ENCODE data around the gene LHCGR. TPM values are rescaled to one million over a fixed set of nuclear protein-coding genes. Genes with fewer than 3 reads are reported as not detected.
"Not testable (repeated sequence)": the region's sequence is repeated elsewhere in the genome, so short reads cannot be mapped to it uniquely, and the experiment has no call there.

Gene LHCGR
- total RNA-seq, 1 donor from 2014 or later: not detected

DNA sequence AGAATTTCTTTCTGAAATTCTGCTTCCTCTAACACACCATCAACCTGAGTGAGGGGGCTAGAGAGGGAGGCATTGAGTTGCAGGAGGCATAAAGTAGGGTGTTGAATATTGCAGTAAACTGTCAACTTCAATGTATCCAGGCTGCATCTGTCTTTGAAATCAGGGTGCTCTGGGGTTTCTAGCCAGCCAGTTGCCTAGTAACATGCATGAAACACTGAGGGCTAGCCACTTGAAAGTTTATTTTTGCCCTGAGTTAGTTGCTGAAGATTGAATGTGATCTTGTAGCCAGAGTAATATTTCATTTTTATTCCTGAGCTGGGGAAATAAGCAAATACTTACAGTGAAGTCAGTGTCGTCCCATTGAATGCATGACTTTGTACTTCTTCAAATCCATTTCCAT lies 41.9 kb downstream of the LHCGR start:
- no peaks in the 10 kb centered on the region for H3K9me3 Mint-ChIP-seq (ENCODE audit: low read depth)
- no peak for DNase-seq (ENCODE audit: low spot score)
- TF ChIP-seq, protein P1, sequence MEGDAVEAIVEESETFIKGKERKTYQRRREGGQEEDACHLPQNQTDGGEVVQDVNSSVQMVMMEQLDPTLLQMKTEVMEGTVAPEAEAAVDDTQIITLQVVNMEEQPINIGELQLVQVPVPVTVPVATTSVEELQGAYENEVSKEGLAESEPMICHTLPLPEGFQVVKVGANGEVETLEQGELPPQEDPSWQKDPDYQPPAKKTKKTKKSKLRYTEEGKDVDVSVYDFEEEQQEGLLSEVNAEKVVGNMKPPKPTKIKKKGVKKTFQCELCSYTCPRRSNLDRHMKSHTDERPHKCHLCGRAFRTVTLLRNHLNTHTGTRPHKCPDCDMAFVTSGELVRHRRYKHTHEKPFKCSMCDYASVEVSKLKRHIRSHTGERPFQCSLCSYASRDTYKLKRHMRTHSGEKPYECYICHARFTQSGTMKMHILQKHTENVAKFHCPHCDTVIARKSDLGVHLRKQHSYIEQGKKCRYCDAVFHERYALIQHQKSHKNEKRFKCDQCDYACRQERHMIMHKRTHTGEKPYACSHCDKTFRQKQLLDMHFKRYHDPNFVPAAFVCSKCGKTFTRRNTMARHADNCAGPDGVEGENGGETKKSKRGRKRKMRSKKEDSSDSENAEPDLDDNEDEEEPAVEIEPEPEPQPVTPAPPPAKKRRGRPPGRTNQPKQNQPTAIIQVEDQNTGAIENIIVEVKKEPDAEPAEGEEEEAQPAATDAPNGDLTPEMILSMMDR (IDR thresholded peaks at IDR 0.05): no peak

DNA sequence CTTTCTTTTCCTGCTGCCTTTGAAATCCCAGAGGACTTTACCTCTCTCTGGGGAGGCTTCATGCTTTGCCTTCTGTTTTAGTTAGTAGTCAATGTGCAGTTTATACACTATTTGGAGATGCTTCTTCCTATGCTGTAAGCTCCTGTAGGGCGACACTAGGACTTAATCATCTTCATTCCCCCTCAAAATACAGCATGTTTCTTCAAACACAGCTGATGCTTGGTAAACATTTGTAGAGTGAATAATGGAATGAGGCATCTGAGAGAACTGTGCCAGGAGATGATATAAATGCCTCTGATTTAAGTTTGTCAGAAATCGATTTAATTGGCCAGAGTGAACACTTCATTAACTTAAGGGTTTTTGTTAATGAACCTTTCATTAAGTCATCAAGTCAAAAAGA lies 43.4 kb downstream of the LHCGR start:
- TF ChIP-seq, protein P1 (IDR thresholded peaks at IDR 0.05): no peak
- Mint-ChIP-seq H3K27me3 (ENCODE audit: low read depth) (peaks cover 14% of the 10 kb centered on the region), H3K27ac (ENCODE audit: unreplicated experiment) (no peak overlapping the region), H3K9me3 (ENCODE audit: low read depth) (no peaks in the 10 kb centered on the region), H3K4me1 (ENCODE audit: low read depth) (peaks cover 18% of the 10 kb centered on the region), H3K36me3 (ENCODE audit: low read depth) (no peaks in the 10 kb centered on the region), H3K4me3 (ENCODE audit: unreplicated experiment) (no peak overlapping the region)
- no peak for DNase-seq (ENCODE audit: low spot score)

More for the DNA sequence above, 41.9 kb downstream of the LHCGR start:
- no peak overlapping the region for H3K4me3 Mint-ChIP-seq (ENCODE audit: unreplicated experiment)
- H3K27me3 Mint-ChIP-seq (ENCODE audit: low read depth): peaks cover 14% of the 10 kb centered on the region
- H3K4me1 Mint-ChIP-seq (ENCODE audit: low read depth): peaks cover 21% of the 10 kb centered on the region
- no peaks in the 10 kb centered on the region for H3K36me3 Mint-ChIP-seq (ENCODE audit: low read depth)
- no peak overlapping the region for H3K27ac Mint-ChIP-seq (ENCODE audit: unreplicated experiment)

DNA sequence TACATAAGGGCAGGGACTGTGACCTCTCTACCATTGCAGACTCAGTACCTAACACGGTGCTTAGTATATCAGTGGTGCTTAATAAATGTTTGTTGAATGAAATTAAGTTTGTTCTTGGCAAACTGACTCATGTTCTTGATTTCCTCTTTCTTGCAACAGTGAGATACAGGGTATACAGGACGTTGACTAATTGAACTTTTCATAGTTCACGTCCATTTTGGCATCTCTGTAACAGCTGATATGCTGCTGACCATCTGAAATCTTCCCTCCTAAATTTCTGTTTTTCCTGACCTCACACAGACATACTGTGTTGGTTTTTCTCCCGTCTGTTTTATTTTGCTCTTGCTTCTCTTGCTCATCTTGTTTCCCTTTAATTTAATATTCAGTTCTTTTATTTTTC lies 44.2 kb downstream of the LHCGR start:
- DNase-seq (ENCODE audit: low spot score): no peak
- Mint-ChIP-seq H3K4me3 (ENCODE audit: unreplicated experiment) (no peak overlapping the region), H3K9me3 (ENCODE audit: low read depth) (no peaks in the 10 kb centered on the region), H3K36me3 (ENCODE audit: low read depth) (peaks cover 1% of the 10 kb centered on the region), H3K27me3 (ENCODE audit: low read depth) (peaks cover 14% of the 10 kb centered on the region), H3K27ac (ENCODE audit: unreplicated experiment) (no peak overlapping the region), H3K4me1 (ENCODE audit: low read depth) (peaks cover 18% of the 10 kb centered on the region)
- TF ChIP-seq, protein P1 (IDR thresholded peaks at IDR 0.05): no peak

DNA sequence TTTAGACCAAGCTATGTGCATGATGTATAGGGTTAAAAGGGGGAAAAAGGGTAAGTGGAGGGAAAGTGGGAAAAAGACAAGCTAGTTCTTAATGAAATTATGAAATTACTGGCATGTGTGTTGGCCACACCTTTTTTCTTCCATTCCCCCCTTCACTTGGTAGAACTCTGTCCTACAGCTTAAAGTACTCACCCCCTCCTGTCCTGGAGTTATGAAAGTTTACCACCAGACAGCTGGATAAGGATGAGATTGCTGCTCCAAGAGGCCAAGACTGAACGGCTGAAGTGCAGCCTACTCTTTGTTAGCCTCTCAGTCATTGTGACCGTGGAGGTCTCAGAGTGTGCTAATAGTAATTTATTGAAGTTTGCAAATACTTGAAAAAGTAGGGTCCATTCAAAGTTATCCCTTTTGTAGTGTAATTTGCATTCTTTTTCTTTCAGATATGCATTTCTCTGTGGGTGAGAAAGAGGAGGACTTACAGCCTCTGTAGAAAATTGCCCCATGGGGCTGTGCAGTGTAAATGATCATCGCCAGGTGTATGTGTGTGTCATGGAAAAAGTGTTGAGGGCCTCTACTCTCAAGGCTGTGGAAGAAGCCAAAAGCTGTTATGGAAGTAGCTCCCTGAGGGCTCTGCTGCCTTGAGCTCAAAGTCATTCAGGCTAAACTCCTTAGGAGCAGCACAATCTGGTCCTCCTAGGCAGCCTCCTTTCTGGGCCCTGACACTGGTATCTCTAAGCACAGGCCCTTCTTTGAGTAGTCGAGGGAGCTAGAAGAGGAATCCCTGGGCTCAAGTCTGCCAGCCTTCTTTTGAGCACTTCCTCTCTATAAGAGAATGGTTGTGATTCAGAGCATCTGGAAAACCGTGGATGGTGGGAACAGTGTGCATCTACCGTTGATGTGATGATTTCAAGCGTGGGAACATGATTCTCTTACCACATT lies 46.2 kb downstream of the LHCGR start:
- peaks cover 1% of the 10 kb centered on the region for H3K36me3 Mint-ChIP-seq (ENCODE audit: low read depth)
- no peak overlapping the region for H3K27ac Mint-ChIP-seq (ENCODE audit: unreplicated experiment)
- peaks cover 4% of the 10 kb centered on the region for H3K9me3 Mint-ChIP-seq (ENCODE audit: low read depth)
- H3K4me3 Mint-ChIP-seq (ENCODE audit: unreplicated experiment): no peak overlapping the region
- H3K27me3 Mint-ChIP-seq (ENCODE audit: low read depth): peaks cover 17% of the 10 kb centered on the region
- no peaks in the 10 kb centered on the region for H3K4me1 Mint-ChIP-seq (ENCODE audit: low read depth)
- DNase-seq (ENCODE audit: low spot score): no peak
- TF ChIP-seq, protein P1 (IDR thresholded peaks at IDR 0.05): no peak

DNA sequence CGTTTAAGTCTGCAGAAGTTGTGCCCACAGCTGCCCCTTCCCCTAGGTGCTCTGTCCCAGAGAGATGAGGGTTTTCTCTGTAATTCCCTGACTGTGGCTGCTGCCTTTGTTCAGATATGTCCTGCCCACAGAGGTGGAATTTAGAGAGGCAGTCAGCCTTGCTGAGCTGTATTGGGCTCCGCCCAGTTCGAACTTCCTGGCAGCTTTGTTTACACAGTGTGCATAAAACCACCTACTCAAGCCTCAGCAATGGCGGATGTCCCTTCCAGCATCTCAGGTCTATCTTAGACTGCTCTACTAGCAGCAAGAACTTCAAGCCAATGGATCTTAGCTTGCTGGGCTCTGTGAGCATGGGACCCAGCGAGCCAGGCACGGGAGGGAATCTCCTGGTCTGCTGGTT lies 48.1 kb downstream of the LHCGR start:
- Mint-ChIP-seq H3K4me1 (ENCODE audit: low read depth) (no peaks in the 10 kb centered on the region), H3K27ac (ENCODE audit: unreplicated experiment) (no peak overlapping the region), H3K36me3 (ENCODE audit: low read depth) (peaks cover 4% of the 10 kb centered on the region), H3K27me3 (ENCODE audit: low read depth) (peaks cover 20% of the 10 kb centered on the region), H3K9me3 (ENCODE audit: low read depth) (peaks cover 10% of the 10 kb centered on the region), H3K4me3 (ENCODE audit: unreplicated experiment) (no peak overlapping the region)
- DNase-seq (ENCODE audit: low spot score): no peak
- TF ChIP-seq, protein P1 (IDR thresholded peaks at IDR 0.05): no peak

DNA sequence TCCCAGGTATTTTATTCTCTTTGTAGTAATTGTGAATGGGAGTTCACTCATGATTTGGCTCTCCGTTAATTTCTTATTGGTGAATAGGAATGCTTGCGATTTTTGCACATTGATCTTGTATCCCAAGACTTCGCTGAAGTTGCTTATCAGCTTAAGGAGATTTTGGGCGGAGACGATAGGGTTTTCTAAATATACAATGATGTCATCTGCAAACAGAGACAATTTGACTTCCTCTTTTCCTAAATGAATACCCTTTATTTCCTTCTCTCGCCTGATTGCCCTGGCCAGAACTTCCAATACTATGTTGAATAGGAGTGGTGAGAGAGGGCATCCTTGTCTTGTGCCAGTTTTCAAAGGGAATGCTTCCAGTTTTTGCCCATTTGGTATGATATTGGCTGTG lies 51.9 kb downstream of the LHCGR start:
- not testable (repeated sequence) for H3K36me3 Mint-ChIP-seq (ENCODE audit: low read depth); H3K4me3 Mint-ChIP-seq (ENCODE audit: unreplicated experiment); DNase-seq (ENCODE audit: low spot score); H3K4me1 Mint-ChIP-seq (ENCODE audit: low read depth); H3K27ac Mint-ChIP-seq (ENCODE audit: unreplicated experiment); H3K27me3 Mint-ChIP-seq (ENCODE audit: low read depth)
- peaks cover 10% of the 10 kb centered on the region for H3K9me3 Mint-ChIP-seq (ENCODE audit: low read depth)

Data from chondrocyte (in vitro differentiated cells).